NT2/D1 (cell line): ENCODE results near the gene TPCN2.

Experiments
- SUZ12 ChIP-seq: IDR thresholded peaks from 2 replicates; pipeline ENCODE4 v1.6.1; 2011; ENCODE audit not compliant: insufficient read length, insufficient read depth; ENCODE audit errors: extremely low read depth
- YY1 ChIP-seq: IDR thresholded peaks from 2 replicates; pipeline ENCODE4 v1.6.1; 2011; ENCODE audit not compliant: insufficient read length, insufficient read depth

DNA sequence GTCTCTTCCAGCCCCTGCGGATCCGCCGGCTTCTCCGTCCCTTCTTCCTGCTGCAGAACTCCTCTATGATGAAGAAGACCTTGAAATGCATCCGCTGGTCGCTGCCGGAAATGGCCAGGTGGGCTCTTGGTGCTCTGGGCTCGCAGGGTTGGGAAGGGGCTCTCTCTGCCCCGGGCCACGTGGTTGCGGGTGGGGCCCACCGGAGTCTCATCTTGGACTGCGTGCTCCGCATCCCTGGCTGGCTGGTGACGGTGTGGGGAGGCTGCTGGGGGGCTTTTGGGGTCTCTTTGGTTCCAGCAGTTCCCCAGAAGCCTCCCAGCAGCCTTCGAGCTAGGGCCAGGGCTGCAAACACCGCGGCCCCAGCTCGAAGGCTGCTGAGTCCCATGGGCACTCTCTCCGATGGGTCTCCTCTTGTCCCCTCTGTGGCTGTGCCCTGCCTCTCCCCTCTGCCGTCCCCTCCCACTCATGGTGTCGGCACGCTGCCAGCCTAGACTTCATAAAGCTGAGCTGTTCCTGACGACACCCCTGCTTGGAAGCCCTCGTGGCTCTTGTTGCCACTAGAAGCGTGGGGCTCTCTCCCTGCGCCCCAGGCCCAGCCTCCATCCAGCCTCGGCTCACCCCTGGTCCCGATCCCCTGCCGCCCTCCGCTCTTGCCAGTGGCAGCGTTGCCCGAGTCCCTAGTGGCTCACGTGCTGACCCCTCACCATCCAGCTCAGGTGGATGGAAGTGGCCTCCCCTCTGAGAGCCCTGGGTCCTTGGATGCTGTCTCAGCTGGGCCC lies 14.3 kb downstream of the TPCN2 start:
- TF ChIP-seq YY1 (no peak), SUZ12 (no peak)
